GM21526 (cell line): ENCODE measurements around the gene DNAJC18.

ENCODE experiments used
- ATAC-seq: cut with Tn5 transposase; IDR thresholded peaks from one replicate; pipeline ENCODE4 v1.9.1; 2021; ENCODE audit warnings: moderate library complexity; ENCODE audit not compliant: unreplicated experiment, low FRiP score

Gene DNAJC18

GRCh38 chr5:139374909-139375308, 64.4 kb downstream of the DNAJC18 start:
- ATAC-seq, result no peak

- no peak for ATAC-seq
Measured at GRCh38 chr5:139371482-139372435, 67.6 kb downstream of the DNAJC18 start.

- ATAC-seq, result no peak
Measured at GRCh38 chr5:139369181-139369580, 70.1 kb downstream of the DNAJC18 start.

- no peak for ATAC-seq
Measured at GRCh38 chr5:139368613-139369012, 70.7 kb downstream of the DNAJC18 start.

GRCh38 chr5:139364466-139364865, 74.9 kb downstream of the DNAJC18 start:
- no peak for ATAC-seq

- no peak for ATAC-seq
Measured at GRCh38 chr5:139363937-139364336, 75.4 kb downstream of the DNAJC18 start.

- no peak for ATAC-seq
Measured at GRCh38 chr5:139361835-139362429, 77.4 kb downstream of the DNAJC18 start.

- ATAC-seq, result no peak
Measured at GRCh38 chr5:139360384-139360783, 78.9 kb downstream of the DNAJC18 start.
